ENCODE measurements around the gene GTF2A1L. TPM values are rescaled to one million over a fixed set of nuclear protein-coding genes. Genes with fewer than 3 reads are reported as not detected.

Gene GTF2A1L
- total RNA-seq, 1 experiment from 2014 or later: 0.11 TPM

DNA sequence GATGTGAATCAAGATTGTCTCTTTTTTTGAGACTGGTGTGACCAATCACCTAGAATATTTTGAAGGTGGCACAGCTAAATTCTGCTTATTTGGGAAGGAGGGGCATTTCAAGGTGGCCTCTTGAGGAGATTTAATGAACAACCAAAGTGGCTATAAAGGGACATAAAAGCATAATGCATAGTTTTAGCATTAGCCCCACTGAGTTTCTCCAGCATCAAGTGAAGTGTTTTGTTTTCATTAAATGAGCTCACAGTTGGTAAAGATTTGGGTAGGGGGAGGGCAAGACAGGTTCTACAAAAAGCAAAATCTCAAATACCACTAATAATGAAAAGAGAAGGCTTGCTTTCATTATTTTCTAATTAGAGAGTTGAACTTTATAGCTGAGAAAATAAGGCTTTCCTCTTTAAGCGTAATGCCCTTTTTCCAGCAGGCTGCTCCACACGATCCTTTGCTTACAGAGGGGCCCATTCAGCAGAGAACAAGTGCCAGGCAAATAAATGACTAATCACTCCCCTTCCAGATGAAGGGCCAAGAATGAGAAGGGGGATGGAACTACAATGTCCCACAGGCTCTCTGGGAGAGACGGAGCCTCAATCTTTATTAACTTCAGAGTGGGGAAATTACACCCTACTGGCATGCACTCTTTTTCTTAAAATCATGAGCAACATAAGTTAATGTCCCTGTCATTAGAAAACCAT is 102.0 kb downstream of the GTF2A1L start:
- no peaks in the 10 kb centered on the region for H3K27me3 ChIP-seq (replicated peaks)
- H3K9me3 ChIP-seq (replicated peaks): no peaks in the 10 kb centered on the region
- no peak overlapping the region for H3K27ac ChIP-seq
- H3K36me3 ChIP-seq: no peaks in the 10 kb centered on the region
- DNase-seq (ENCODE audit: low read depth in 1 of 2, low spot score in 2 of 2): no peak
- no peak overlapping the region for H3K4me3 ChIP-seq
- peaks cover 22% of the 10 kb centered on the region for H3K4me1 ChIP-seq (replicated peaks)

DNA sequence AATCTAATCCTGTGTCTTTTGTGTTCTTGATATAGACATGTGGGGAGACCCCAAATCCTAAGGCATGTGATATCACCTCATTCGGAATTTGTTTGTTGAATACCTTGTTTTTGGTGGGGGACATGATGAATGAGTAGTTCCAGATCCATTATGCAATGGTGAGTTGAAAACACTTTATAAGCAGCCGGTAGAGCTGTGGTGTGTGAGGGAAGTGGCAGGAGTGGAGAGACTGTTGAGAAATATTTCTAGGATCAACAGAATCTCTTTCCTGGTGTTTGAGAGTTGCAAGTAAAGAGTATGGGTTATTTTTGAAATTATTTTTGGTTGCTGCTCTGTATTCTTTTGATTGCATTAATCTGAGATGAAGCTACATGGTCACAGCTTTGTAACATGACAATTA is 103.5 kb downstream of the GTF2A1L start:
- no peaks in the 10 kb centered on the region for H3K9me3 ChIP-seq (replicated peaks)
- DNase-seq (ENCODE audit: low read depth in 1 of 2, low spot score in 2 of 2): no peak
- no peaks in the 10 kb centered on the region for H3K36me3 ChIP-seq
- no peak overlapping the region for H3K27ac ChIP-seq
- H3K4me1 ChIP-seq (replicated peaks): peaks cover 17% of the 10 kb centered on the region
- H3K27me3 ChIP-seq (replicated peaks): no peaks in the 10 kb centered on the region
- H3K4me3 ChIP-seq: no peak overlapping the region

DNA sequence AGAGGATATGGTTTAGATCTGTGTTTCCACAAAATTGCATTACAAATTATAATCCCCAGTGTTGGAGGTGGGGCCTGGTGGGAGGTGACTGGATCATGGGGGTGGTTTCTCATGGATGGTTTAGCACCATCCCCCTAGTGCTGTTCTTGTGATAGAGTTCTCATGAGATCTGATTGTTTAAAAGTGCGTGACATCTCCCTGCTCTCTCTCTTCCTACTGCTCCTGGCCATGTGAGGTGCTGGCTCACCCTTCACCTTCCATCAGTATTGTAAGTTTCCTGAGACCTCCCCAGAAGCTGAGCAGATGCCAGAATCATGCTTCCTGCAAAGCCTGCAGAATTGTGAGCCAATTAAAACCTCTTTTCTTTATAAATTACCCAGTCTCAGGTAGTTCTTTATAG is 104.7 kb downstream of the GTF2A1L start:
- Histone ChIP-seq H3K4me3 (no peak overlapping the region), H3K27me3 (replicated peaks) (no peaks in the 10 kb centered on the region), H3K36me3 (no peaks in the 10 kb centered on the region), H3K9me3 (replicated peaks) (no peaks in the 10 kb centered on the region), H3K4me1 (replicated peaks) (peaks cover 17% of the 10 kb centered on the region), H3K27ac (no peak overlapping the region; the same call in 1 of the 2 replicates)
- DNase-seq (ENCODE audit: low read depth in 1 of 2, low spot score in 2 of 2): no peak

DNA sequence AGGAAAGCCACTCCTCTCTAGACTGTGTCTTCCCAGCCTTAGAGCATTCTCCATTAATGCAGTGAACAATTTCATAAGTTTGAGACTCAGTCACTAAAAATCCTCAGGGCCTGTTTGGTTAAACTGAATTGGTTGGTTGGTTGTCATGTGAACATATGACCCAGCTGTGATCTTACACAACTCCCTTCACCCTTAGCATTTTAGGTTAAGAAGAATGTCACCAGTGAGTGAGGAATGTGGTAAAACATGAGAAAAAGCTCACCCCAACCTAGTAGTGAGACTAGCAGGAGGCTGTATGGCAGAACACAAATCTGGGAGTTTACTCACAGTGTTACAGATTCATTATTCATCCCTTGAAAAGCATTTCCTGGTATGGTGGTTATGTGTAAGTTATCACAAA is 105.5 kb downstream of the GTF2A1L start:
- no peak overlapping the region for H3K4me3 ChIP-seq
- H3K36me3 ChIP-seq: no peaks in the 10 kb centered on the region
- H3K9me3 ChIP-seq (replicated peaks): no peaks in the 10 kb centered on the region
- peak overlapping the region; percentile 3; the same call in 1 of the 2 replicates for H3K27ac ChIP-seq
- H3K27me3 ChIP-seq (replicated peaks): no peaks in the 10 kb centered on the region
- no peak for DNase-seq (ENCODE audit: low read depth in 1 of 2, low spot score in 2 of 2)
- peaks cover 17% of the 10 kb centered on the region for H3K4me1 ChIP-seq (replicated peaks)

DNA sequence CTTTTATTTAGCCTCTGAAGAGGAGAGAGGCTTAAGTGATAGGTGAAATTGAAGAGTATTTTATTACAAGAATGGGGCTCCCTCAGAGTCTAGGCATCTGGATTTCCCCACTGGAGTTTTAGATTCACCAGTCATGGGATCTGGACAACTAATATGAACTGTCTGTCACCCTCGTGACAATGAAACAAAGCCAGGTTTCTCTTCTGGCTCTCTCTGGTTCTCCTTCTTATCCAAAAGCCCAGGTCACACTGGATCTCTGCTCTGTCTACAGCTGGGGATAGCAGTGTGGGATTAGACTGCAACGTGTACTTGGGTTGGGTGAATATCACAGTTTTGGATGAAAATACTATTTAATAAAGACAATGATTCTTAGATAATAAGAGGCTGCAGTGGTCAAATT is 106.6 kb downstream of the GTF2A1L start:
- no peaks in the 10 kb centered on the region for H3K27me3 ChIP-seq (replicated peaks)
- peaks cover 20% of the 10 kb centered on the region for H3K4me1 ChIP-seq (replicated peaks)
- no peak overlapping the region for H3K27ac ChIP-seq
- H3K4me3 ChIP-seq: no peak overlapping the region
- no peaks in the 10 kb centered on the region for H3K36me3 ChIP-seq
- DNase-seq (ENCODE audit: low read depth in 1 of 2, low spot score in 2 of 2): no peak
- no peaks in the 10 kb centered on the region for H3K9me3 ChIP-seq (replicated peaks)

DNA sequence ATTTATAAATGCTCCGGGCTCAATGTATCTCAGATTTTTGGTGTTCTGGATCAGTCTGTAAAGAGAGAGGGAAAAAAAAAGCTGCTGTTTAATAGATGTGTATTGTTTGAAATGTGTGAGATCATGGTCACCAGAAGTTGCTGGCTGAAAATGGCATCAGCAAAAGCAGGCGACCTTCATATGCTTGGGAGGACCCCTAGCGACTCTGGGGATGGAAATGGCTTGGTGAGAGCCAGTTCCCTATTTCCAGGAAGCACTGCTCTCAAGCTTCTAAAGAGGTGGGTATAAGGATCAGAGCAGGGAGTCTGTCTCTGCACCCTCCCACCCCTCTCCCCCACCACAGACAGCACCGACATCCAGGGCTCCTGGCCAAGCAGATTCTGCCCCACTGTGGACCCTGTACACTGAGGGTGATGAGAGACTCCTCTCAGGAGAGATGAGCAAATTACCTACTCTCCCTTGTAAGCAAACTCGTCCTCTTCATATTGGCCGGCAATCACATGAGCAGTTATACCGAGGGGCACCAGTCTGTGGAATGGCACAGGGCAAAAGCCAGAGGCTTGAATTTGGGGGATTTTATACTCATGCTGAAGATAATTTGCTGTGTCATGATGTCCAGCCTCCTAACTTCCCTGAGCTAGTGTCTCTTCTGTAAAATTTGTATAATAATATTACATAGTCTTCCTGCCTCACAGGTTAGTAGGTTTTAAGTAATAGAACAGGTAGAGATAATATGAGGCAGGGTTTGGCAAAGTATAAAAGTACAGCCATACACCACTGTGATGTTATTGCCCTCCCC is 108.2 kb downstream of the GTF2A1L start:
- no peaks in the 10 kb centered on the region for H3K9me3 ChIP-seq (replicated peaks)
- no peak for DNase-seq (ENCODE audit: low read depth in 1 of 2, low spot score in 2 of 2)

DNA sequence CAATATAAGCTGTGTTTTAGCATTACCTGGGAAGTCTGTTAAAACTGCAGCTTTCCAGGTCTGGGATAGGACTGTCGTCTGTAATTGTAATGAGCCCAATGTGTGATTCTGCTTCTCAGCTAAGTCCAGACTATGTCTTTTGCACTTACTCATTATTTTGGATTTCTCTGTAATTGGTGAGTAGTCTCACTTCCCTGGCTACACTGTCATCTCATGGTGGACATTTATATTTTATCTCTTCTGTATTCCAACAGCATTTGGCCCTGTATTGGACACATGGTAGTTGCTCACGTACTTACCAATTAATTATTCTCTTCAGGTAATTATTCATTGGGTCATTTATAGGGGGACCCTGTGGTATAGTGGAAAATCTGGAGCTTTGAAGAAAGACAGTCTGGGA is 109.9 kb downstream of the GTF2A1L start:
- Histone ChIP-seq H3K36me3 (no peaks in the 10 kb centered on the region), H3K4me3 (no peak overlapping the region), H3K9me3 (replicated peaks) (no peaks in the 10 kb centered on the region), H3K27ac (no peak overlapping the region), H3K4me1 (replicated peaks) (peaks cover 24% of the 10 kb centered on the region), H3K27me3 (replicated peaks) (no peaks in the 10 kb centered on the region)
- DNase-seq (ENCODE audit: low read depth in 1 of 2, low spot score in 2 of 2): no peak

More for the DNA sequence above, 108.2 kb downstream of the GTF2A1L start:
- no peak overlapping the region for H3K27ac ChIP-seq
- H3K4me3 ChIP-seq: no peak overlapping the region
- no peaks in the 10 kb centered on the region for H3K27me3 ChIP-seq (replicated peaks)
- peaks cover 25% of the 10 kb centered on the region for H3K4me1 ChIP-seq (replicated peaks)
- H3K36me3 ChIP-seq: no peaks in the 10 kb centered on the region

DNA sequence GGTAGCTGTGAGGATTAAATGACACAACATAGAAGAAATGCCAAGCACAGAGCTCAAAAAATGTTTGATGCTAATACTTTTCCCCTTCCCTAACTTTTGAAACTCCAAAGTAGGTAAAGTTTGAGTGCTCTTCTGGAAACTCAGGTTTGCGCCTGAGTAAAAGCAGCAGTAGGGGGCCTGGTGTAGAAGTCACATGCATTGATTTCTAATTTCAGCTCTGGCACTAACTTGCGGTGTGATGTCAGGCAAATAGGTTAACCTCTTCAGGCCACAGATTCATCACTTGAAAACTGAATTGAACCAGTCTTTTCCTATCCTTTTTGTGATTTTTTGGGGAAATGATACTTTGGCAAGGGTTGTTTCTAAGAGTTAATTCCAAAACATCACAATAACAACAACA is 110.6 kb downstream of the GTF2A1L start:
- Histone ChIP-seq H3K9me3 (replicated peaks) (no peaks in the 10 kb centered on the region), H3K27ac (no peak overlapping the region), H3K4me3 (no peak overlapping the region), H3K27me3 (replicated peaks) (no peaks in the 10 kb centered on the region), H3K4me1 (replicated peaks) (peaks cover 17% of the 10 kb centered on the region), H3K36me3 (no peaks in the 10 kb centered on the region)
- DNase-seq (ENCODE audit: low read depth in 1 of 2, low spot score in 2 of 2): no peak

DNA sequence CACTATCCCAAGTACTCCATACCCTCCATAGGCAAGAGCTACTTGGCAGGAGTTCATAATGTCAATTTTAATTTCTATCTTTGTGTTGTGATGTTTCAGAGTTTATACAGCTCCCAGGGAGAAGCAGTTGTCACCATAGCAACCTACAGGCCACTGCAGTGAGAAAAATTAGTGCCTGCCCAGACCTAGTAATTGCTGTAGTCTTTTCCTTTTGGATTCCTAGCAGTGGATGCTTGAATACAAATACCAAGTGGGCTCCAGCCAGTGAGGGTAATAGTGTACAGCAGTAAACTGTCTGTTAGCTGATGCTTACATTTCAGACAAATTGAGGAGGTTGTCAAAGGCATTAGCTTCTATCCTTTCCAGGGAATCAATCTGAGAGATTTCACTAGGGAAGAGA is 111.2 kb downstream of the GTF2A1L start:
- no peaks in the 10 kb centered on the region for H3K9me3 ChIP-seq (replicated peaks)
- H3K36me3 ChIP-seq: no peaks in the 10 kb centered on the region
- H3K4me1 ChIP-seq (replicated peaks): peaks cover 17% of the 10 kb centered on the region
- H3K4me3 ChIP-seq: no peak overlapping the region
- H3K27me3 ChIP-seq (replicated peaks): no peaks in the 10 kb centered on the region
- no peak overlapping the region for H3K27ac ChIP-seq
- DNase-seq (ENCODE audit: low read depth in 1 of 2, low spot score in 2 of 2): no peak

Other genes starting within 250 kb of the GTF2A1L start
- 9.9 and 13.6 TPM in 2 replicates for gene PPP1R21, start 177.1 kb upstream of the GTF2A1L start, total RNA-seq (2014; rRNA removed; shearing (Covaris generic))
- gene STON1, start 87.7 kb upstream of the GTF2A1L start, total RNA-seq (2014; rRNA removed; shearing (Covaris generic)): 7.8 and 8.8 TPM in 2 replicates
- not detected in 2 replicates for gene LHCGR, start 137.9 kb downstream of the GTF2A1L start, total RNA-seq (2014; rRNA removed; shearing (Covaris generic))